Stimulated activated CD4-positive, alpha-beta T cell treated with anti-CD3 and anti-CD28 coated beads, Interleukin-15, amount 100 ng/mL, for 24 hours (primary cell): ENCODE measurements around the gene PDGFC.
"Not testable (repeated sequence)": the region's sequence is repeated elsewhere in the genome, so short reads cannot be mapped to it uniquely, and the experiment has no call there.

Experiments used
- DNase-seq: peaks from one replicate; pipeline ENCODE4 v3.0.0-alpha.2; 2020

The PDGFC gene

GRCh38 chr4:156894234-156894633 lies 77.4 kb downstream of the PDGFC start:
- DNase-seq: no peak

GRCh38 chr4:156892805-156893204 lies 78.8 kb downstream of the PDGFC start:
- DNase-seq: no peak

- no peak for DNase-seq
Observed at GRCh38 chr4:156889616-156890594, 81.7 kb downstream of the PDGFC start.

DNA sequence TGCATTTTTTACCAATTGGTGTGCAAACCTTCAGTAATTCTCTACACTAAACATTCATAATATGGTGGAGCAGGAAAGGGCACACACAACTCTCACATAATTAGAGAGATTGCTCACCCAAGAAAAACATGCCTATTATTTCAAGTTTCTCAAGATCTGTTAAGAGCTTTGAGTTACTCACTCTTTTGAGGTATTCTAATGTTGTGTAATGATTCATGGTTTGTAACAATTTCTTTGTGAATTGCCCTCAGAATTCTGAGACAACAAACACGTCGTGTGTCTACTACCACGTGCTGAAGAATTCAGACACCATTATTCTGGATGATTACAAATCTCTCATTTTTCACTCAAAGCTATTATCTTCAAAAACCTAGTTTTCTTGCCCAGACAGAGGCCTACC lies 82.8 kb downstream of the PDGFC start:
- DNase-seq: no peak

DNA sequence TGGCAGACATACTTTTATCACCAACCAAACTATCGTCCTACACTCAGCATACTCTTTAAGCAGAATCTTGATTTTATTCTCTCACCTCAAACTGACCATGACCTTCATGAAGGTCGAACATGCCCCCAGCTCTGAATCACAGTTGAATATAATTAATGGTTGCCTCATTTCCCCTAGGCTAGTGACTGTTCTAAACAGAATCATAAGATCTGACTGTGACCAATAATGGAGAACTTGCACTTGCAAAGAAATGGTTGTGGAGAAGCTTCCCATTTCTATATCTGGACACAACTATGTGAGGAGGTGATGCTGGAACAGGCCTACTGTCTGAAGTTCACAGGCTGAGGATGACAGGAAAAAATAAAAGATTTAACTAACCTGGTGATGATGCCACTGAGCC lies 85.1 kb downstream of the PDGFC start:
- no peak for DNase-seq

GRCh38 chr4:156885374-156885773 lies 86.2 kb downstream of the PDGFC start:
- no peak for DNase-seq

DNA sequence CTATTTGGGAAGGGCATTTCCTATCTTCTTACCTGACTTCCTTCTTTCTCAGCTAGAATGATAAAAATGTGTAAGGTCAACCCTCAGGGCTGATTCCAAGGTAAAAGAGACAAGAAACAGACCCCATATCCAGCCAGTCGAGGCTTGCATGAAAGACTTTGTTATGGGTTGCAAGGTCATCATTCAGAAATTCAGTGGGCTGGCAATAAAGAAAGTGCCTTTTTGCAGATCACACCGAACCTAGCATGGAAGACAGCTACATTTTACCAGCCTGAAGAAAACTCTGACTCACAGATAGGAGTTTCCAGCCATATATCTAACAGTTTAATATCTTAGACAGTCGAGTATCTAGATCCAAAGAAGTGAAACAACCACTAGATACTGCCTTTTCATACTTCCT lies 87.4 kb downstream of the PDGFC start:
- DNase-seq: no peak

DNA sequence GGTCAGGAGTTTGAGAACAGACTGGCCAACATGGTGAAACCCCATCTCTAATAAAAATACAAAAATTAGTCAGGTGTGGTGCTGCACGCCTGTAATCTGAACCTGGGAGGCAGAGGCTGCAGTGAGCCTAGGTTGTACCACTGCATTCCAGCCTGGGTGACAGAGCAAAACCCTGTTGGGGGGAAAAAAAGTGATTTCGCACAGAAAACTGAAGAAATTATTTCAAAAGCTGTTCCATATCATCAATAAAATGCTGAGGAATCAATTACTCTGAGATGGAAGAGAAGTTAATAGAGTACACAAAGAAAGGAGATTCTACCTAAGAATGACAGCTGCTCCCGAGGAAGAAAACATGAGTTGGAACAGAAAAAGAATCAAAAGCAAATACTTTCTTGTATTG lies 95.9 kb downstream of the PDGFC start:
- no peak for DNase-seq

GRCh38 chr4:156875055-156875454 lies 96.5 kb downstream of the PDGFC start:
- DNase-seq: no peak

DNA sequence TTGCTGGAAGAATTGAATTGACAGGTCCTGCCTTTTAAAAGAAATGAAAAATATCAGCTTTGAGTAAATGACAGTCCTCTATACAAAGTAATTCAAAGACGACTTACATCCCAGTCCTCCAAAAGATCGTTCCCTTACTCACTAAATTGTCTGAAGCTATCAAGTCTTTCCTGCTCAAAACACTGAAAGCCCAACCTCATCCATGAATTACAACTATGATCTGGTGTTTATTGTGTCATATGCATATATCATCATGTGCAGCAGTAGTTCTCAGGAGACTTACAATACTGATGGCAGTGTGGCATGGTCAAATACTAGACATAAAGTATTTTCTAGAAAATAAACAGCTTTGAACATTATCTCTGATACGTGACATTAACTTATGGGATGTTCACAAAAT lies 97.8 kb downstream of the PDGFC start:
- no peak for DNase-seq

GRCh38 chr4:156870861-156871260 lies 100.7 kb downstream of the PDGFC start:
- no peak for DNase-seq

GRCh38 chr4:156870131-156870530 lies 101.5 kb downstream of the PDGFC start:
- DNase-seq: no peak

DNA sequence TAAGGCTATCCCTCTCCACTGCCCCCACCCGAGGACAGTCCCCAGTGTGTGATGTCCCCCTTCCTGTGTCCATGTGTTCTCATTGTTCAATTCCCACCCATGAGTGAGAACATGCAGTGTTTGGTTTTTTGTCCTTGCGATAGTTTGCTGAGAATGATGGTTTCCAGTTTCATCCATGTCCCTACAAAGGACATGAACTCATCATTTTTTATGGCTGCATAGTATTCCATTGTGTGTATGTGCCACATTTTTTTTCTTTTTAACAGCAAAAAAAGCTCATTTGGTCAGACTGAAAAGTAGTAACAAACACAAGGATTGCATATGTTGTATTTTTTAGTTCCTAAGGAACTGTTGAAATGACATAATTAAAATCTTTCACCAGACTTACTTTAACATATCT lies 105.5 kb downstream of the PDGFC start:
- DNase-seq: not testable (repeated sequence)

DNA sequence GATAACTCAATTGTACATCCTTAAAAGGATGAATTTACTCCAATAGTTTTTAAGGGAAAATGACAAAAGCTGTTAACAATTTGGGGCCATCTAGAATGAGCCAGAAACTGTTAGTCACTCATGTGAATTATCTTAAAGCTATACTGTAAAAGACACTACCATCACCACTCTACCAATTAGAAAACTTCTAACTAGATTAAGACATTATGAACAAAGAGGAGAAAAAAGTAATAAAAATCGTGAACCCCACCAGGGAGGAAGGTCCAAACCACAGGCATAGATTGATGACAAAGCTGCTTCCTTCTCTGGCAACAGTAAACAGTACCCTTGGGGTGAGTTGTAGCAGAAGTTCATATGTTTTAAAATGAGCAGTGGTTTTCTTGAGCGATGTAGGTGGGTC lies 106.1 kb downstream of the PDGFC start:
- DNase-seq: no peak

GRCh38 chr4:156858071-156858470 lies 113.5 kb downstream of the PDGFC start:
- no peak for DNase-seq

DNA sequence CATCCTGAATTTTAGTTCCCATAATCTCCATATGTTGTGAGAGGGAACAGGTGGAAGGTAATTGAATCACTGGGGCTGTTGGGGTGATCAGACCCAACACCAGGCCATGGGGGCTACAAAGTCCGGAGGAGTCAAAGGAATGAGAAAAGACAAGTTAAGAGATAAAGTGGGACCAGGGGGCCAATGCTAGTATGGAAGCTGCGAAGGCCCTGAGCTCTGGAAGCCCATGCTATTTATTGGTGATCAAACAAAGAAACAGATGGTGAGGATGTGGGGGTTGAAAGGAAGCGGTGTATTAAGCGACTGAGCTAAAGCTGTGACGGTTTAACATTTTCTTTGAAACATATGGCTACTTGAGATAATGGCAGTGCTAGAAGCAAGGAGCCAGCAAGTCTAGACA lies 132.8 kb downstream of the PDGFC start:
- DNase-seq: no peak

DNA sequence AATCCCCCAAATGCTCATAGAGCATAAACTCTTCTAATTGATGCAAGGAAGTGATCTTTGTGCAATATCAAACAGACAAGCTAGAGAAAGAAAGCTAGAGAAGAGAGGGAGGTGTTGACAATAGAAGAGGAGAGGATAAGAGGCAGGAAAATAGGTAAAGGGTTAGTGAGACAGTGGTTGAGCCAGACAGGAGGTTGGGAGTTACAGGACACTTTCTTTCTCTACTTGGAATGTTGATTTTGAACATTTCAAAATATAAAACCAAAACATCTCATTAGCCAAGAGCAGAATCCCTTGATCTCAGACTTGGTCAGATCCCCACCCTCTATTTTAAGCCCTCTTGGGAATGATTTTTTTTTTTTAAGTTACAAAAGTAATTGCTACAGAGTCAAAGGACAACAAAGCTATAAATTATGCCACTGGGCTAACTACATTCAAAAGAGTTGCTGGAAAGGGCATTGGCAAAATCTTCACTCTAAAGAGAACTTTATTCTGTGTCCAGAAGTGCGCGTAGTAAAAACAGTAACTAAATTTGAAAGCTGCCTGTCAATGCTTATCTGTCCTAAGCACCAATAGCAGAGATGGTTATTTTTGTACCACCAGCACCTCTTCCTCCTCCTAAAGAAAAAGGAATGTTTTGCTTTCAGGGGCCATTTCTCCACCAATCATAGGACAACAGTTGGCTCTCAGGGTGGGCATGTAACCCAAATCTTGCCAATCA lies 133.8 kb downstream of the PDGFC start:
- DNase-seq: no peak

- DNase-seq: no peak
Observed at GRCh38 chr4:156832886-156833285, 138.7 kb downstream of the PDGFC start.

GRCh38 chr4:156830351-156830750 lies 141.2 kb downstream of the PDGFC start:
- no peak for DNase-seq

DNA sequence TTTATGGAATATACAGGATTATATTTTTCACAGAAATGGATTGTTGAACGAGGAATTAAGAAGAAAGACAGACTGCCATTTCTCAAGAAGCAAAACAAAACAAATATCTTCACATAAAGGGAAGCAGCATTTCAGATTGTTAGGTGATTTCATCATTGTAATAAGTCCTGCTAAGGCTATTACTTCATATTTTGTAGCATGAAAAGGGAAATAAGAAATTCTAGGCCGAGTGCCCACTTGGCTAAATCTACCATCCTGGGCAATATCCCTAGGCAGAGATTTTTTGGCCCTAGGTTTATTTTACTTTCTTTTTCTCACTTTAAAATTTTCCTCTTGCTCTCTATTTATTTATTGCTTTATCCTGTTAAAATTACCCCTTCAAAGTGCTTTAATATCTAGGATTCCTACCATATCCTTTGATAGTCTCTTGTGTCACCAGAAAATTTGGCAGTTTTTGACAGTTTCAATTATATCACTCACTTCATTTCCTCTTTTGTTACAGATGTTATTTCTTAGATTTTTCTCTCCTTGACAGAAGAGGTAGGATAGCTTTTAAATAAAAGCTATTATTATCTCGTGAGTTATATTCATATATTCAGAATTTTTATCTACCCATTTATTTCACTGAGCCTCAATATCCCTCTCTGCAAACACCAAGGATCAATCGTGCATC lies 142.3 kb downstream of the PDGFC start:
- DNase-seq: no peak

GRCh38 chr4:156827519-156827918 lies 144.1 kb downstream of the PDGFC start:
- DNase-seq: no peak

GRCh38 chr4:156825074-156825473 lies 146.5 kb downstream of the PDGFC start:
- no peak for DNase-seq

- DNase-seq: no peak
Observed at GRCh38 chr4:156824451-156825060, 147.0 kb downstream of the PDGFC start.
